Measurements from ENCODE around the gene VAV2. TPM values are rescaled to one million over a fixed set of nuclear protein-coding genes. Genes with fewer than 3 reads are reported as not detected.

The VAV2 gene
- total RNA-seq, 1 donor = 13.4 TPM

DNA sequence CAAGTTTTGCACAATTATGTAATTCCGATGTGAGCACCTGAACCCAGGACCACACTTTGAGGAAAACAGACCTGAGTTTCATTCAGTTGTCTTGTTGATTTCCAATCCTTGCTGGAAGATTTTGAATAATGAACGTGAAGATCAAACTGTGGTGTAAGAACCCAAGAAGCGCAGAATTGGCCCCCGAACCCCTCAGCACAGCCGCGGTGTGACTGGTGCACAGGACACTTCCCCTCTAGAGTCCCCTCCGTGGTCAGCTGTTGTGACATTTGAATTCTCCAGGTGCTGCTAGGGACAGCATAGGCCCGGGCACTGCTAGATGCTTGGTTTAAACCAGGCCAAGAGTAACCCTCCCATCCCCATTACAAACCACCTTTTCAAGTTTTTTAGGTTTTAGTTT, 34.9 kb upstream of the VAV2 start:
- TF ChIP-seq, protein P1, sequence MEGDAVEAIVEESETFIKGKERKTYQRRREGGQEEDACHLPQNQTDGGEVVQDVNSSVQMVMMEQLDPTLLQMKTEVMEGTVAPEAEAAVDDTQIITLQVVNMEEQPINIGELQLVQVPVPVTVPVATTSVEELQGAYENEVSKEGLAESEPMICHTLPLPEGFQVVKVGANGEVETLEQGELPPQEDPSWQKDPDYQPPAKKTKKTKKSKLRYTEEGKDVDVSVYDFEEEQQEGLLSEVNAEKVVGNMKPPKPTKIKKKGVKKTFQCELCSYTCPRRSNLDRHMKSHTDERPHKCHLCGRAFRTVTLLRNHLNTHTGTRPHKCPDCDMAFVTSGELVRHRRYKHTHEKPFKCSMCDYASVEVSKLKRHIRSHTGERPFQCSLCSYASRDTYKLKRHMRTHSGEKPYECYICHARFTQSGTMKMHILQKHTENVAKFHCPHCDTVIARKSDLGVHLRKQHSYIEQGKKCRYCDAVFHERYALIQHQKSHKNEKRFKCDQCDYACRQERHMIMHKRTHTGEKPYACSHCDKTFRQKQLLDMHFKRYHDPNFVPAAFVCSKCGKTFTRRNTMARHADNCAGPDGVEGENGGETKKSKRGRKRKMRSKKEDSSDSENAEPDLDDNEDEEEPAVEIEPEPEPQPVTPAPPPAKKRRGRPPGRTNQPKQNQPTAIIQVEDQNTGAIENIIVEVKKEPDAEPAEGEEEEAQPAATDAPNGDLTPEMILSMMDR (IDR thresholded peaks at IDR 0.05; ENCODE audit: insufficient read depth, low read depth, low read length) = no peak
- no peak for DNase-seq (ENCODE audit: low read depth)

DNA sequence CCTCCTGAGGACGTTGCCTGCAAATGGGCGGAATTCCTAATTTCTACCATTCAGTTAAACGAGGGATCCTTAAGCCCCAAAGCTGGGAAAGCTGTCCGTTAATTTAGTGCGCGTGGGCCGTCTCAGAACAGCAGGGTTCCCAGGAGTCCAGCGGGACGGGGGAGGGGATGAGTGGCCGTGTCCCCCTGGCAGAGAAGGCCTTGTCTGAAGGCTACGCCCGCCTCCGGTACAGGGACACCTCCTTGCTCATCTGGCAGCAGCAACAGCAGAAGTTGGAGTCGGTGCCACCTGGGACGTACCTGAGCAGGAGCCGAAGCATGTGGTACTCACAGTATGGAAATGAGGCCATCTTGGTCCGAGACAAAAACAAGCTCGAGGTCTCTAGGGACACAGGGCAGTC, 34.5 kb upstream of the VAV2 start:
- TF ChIP-seq, protein P1 (IDR thresholded peaks at IDR 0.05; ENCODE audit: insufficient read depth, low read depth, low read length) = no peak
- no peak overlapping the region for H3K4me3 ChIP-seq (ENCODE audit: low read depth, low read length)
- DNase-seq (ENCODE audit: low read depth) = no peak

More for the DNA sequence above, 34.9 kb upstream of the VAV2 start:
- H3K4me3 ChIP-seq (ENCODE audit: low read depth, low read length) = no peak overlapping the region

DNA sequence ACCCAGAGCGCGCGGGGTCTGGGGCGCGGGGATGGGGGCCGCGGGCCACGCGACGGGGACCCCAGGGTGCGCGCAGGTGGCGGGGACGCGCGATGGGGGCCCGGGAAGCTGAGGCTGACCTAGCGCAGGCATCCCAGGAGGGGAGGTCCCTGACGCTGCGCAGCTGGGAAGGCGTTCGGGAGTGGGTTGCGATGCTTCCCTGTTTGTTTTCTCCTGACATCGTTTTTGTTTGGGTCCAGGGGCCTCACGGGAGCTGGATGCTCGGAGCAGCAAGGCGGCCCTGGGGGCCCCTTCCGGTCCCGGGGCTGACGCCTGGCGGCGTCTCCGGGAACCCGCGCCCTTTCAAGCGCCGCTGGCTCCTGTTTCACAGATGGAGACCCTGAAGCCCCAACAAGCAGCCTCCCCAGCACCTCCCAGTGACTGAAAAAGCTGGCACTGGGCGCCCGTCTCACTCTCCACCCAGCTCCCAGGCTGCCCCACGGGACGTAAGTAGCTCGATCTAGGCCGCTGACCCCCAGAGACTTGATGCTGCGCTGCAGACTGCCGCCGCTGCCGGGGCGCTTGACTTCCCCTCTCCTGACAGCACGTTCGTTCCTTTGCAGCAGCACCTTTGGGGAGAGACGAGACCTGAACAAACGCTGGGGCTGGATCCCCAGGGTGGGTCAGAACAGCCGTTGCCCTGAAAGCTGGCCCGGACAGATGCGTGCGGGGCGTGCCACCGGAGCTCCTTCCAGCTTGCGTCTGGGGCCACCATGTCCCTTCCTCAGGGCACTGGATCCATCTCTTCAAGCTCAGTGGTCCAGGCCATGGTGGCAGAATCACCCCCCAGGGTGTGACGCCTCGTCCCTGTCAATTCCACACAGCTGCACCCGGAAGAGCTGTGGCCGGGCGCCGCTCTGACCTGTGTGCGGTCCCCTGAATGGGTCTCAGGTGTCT, 33.8 kb upstream of the VAV2 start:
- TF ChIP-seq, protein P1 (IDR thresholded peaks at IDR 0.05; ENCODE audit: insufficient read depth, low read depth, low read length) = peak; percentile 38
- DNase-seq (ENCODE audit: low read depth) = peak; percentile 49
- peak overlapping the region; percentile 83 for H3K4me3 ChIP-seq (ENCODE audit: low read depth, low read length)

DNA sequence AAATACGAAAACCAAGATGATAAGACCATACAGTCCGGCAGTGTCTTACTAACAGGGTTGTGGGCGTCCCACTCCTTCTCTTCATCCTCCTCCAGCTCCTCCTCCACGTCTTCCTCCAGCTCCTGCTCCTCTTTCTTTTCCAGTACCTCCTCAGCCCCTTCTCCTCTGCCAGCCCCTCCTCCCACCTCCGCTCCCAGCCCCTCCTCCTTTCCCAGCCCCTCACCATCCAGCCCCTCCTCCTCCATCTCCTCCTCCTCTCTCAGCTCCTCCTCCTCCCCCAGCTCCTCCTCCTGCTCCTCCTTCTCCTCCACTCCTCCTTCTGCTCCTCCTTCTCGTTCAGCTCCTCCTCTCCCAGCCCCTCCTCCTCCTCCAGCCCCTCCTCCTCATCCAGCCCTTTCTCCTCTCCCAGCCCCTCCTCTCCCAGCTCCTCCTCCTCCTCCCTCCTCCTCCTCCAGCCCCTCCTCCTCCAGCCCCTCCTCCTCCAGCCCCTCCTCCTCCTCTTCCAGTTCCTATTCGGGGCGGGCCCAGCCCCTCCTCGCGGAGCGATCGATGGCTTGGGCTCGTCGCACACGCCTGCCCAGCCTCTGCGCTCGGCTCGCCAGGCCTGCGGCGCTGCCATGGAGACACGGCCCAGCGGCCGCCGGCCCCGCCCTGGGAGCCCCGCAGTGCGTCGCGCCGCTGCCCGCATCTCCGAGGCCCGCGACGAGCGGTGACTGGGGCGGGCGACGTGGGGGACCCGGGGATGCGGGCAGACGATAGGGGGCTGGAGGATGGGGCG, 32.9 kb upstream of the VAV2 start, which contains the start of gene BRD3OS:
TSS of gene BRD3OS (plus strand) at position 654 of the 778 bp plus-strand sequence. CDS start 1,267 bp downstream, outside the sequence.
- TF ChIP-seq, protein P1 (IDR thresholded peaks at IDR 0.05; ENCODE audit: insufficient read depth, low read depth, low read length) = no peak
- peak; percentile 100 for DNase-seq (ENCODE audit: low read depth)
- peak within 1 kb of the TSS; percentile 83 for H3K4me3 ChIP-seq (ENCODE audit: low read depth, low read length)

GRCh38 chr9:134024214-134024792, 32.2 kb upstream of the VAV2 start:
- no peak for DNase-seq (ENCODE audit: low read depth)

DNA sequence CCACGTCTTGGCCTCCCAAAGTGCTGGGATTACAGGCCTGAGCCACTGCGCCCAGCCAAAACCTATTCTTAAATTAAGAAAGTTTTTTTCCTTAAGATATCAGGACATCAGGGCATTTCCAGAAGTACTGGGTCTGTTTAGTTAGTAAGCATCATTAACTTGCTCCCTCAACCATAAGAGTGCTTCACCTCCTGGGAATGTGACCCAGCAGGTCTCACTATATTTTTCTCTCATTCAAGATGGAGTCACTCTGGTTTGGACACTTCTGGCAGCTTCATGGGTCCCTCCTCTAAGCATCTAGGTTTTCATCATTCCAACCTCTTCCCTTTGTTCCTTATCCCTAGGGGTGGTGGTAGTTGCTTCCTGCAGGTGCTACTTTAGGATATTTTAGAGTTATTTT, 22.8 kb upstream of the VAV2 start:
- no peak for DNase-seq (ENCODE audit: low read depth)
- TF ChIP-seq, protein P1 (IDR thresholded peaks at IDR 0.05; ENCODE audit: insufficient read depth, low read depth, low read length) = no peak
- H3K4me3 ChIP-seq (ENCODE audit: low read depth, low read length) = no peak overlapping the region

More at GRCh38 chr9:134024214-134024792, 32.2 kb upstream of the VAV2 start:
- H3K4me3 ChIP-seq (ENCODE audit: low read depth, low read length) = peak overlapping the region; percentile 51
- TF ChIP-seq, protein P1 (IDR thresholded peaks at IDR 0.05; ENCODE audit: insufficient read depth, low read depth, low read length) = no peak

All from fibroblast of villous mesenchyme (primary cell).